HG02884 (cell line): ENCODE measurements around the gene TEKT3.

ENCODE experiments used
- ATAC-seq: cut with Tn5 transposase; IDR thresholded peaks from one replicate; pipeline ENCODE4 v1.9.1; 2021; ENCODE audit warnings: mild to moderate bottlenecking, moderate library complexity; ENCODE audit not compliant: unreplicated experiment

The TEKT3 gene

DNA sequence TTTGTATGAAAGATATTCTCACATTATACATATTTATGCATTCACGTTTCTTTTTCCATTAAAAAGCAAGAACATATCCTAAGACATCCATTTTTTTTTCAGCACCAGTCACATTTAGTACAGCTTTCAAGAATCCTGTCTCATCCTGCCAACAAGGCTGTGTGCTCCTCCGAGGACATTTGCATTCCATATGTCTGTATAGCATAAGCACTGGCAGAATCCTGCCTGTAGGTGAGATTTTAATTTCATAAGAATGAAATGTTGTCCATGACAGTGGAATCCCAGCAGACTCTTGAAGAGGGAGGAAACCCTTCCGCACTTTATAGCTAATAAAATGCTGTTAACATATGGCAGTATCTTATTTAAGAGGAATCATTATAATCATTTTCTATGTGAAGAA, 73.4 kb downstream of the TEKT3 start:
- no peak for ATAC-seq

DNA sequence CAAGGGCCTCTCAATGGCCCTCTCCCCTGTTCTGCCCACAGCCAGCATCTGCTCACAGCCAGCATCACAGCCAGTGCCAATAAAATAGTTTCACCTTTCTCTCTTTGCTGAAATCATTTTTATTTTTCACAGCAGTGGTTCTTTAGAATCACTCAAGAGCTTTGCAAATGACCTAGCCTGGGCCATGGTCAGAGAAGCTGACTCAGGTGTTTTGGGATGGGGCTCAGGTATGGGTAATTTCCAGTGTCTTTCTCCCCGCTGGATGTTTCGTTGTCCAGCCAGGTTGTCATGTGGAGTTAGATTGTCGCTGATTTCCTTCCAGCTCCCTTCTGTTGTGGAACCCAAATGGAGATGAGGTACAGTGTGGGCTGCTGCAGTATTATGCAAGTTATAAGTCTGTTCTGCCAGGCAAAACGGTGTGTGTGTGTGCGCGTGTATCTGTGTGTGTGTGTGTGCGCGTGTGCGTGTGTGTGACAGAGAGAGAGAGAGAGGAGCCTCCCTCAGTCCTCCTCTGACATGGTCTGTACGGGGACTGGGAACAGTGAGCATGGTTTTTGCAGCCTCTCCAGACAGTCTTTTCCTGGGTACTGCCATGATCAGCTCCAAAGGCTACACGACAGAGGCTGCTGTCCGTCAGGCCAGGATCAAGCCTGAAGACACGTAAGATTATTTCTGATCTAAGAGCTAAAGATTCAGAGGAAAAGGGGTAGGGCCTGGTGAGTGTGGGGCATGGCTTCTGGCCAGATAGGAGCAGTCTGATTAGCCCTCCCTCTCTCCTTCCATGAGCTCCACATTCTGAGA, 74.9 kb downstream of the TEKT3 start:
- no peak for ATAC-seq

DNA sequence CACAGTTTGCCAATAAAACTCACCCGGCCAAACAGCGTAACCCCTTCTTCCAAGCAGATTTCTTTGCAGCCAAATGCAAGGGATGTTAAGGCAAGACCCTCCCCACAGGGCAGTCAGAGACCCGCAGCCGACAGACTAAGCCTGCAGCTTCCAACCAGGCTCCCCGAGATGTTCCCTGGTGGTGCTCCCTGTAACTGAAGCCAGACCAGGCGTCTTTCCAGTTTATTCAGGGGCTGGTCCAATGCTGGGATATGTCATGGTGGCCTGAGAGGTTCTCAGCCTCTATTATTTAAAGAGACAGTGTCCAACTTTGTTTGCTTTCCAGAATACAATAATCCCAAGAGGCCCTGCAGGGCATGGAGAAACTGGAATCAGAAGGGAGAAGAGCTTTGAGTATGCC, 76.3 kb downstream of the TEKT3 start, which contains the start of gene PMP22:
Gene PMP22 (minus strand): TSS at position 196 of the 400 bp plus-strand sequence. CDS start 4,599 bp downstream, outside the sequence.
- no peak for ATAC-seq

DNA sequence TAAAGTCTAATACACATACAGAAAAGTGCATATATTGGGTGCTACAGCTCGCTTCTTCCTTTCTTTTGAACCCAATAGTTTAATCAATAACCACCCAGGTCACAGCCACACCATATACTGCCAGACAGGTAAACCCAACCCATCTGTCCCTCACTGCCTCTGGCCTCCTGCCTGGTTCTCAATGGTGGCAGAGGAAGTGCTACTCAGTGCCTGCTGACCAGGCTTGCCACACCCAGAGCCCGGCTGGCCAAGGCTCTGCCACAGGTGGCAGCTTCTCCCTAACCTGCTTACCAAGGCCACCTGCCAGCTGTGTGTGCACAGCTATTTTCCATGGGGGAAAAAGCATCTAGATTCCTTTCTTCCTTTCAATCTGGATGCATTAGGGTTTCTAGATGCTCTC, 76.9 kb downstream of the TEKT3 start:
- no peak for ATAC-seq

DNA sequence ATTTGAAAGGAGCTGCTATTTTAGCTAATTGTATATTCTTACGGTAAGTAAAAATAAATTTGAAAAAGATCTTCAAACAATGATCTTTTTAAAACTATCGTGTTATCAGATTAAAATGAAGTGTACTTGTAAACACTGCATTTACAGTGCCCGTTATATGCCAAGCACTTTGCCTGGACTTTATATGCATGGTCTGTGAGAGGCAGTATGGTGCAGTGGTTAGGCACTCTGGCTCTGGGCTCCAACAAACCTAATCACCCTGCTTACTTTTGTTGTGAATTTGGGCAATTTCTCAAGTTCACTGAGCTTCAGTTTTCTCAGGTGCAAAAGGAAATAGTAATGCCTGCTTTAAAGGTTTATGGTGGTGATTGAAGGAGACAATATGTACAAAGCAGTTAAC, 77.7 kb downstream of the TEKT3 start:
- no peak for ATAC-seq

DNA sequence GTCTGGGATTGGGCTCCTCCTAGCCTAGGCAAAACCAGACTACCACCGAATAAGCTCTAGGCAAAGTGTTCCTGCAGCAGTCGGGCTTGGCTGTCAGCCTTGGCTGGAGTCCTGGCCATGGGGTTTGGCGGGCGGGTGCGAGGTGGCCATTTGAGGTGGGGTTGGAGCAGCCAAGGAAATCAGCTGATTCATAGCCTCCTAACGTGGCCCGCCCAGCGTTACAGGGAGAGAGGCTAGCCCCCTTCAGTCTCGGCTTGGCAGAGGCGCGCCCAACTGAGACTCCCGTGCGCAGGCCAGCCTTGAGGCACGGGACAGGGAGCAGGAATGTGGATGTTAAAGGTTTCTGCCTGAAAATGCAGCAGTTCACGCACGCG, 78.2 kb downstream of the TEKT3 start:
- ATAC-seq, result no peak

DNA sequence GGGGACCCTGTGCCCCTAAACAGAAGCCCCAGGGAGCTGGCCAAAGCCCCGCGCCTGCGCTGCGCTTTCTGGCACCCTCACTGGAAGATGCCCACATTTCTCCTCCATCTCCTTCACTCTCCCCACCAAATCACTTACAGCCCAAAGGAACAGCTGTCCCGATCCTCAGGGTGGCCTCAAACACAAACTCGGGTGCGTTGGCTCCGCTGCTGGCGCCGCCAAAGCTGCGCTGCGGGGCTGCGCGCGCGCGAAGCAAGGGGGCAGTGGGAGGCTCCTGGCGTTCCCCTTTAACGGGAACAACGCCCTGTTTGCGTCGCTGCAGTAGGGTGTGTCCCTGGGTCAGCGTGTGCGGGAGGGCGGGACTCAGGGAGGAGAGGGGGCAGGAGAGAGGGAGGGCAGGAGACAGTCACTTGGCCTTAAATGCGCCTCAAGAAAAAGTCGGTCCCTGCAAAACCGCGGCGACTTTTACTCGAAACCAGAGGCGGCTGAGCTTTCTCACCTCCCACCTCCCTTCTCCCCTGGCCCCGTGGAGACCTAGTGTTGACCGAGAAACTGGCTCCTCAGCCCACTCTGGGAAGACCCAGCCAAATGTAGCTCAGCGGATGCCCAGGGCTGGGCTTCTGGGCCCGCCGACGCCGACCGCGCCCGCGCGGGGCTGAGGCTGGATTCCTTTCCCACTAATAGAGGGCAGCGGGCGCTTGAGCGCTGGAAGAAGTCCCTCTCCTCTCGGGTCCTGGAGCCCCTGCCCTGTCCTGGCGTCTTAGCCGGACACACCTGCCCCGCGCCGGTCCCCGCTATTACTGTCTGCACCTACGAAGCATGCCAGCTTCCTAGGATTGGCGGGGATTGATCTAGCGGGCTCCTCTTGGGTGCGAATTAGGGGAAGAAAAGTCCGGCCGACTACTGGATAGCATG, 78.8 kb downstream of the TEKT3 start:
- ATAC-seq, result no peak

DNA sequence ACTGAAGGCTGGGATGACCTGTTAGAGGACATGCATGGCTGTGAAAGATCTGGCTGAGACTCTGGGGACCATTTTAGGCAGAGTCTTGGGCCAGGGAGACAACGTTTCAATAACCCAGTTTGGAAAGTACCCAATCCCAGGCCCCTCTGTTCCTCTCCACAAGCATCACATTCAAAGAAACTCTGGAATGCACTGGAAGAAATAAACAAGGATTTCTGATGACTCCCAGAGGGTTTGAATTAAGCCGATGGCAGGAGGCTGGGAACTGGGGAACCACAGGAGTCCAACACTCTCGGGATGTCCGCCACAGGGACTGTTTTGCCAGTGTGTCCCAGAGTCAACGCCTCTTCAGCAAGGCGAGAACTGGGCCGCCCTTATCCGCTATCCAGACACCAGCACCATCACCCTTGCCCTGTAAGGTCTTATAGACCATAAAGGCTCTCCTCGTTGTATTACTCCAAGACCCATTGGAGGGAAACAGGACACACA, 79.6 kb downstream of the TEKT3 start:
- no peak for ATAC-seq

DNA sequence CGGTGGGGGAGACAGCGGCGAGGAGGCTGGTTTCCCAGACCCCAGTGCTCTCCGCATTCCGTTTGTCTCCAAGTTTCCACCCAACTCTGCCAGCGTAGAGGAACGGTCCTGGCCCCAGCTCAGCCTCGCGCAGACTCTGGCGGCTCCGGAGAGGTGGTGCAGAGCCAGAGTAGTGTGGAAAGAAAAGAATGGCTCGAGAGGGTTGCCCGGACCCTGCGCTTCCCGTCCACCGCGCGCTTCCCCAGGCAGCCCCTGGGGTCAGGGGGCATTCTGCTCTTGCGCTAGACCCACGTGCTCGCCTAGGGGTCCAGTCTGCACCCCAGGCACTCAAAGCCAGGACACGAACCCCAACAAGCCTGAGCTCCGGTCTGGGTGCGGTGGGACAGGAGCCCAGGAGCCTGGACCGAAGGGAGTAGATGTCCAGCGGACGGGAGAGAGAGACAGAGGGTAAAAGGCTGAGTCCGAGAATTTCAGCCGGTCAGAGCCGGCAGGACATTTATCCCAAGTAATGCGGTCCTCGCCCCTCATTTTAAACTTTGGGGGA, 80.1 kb downstream of the TEKT3 start:
- no peak for ATAC-seq

DNA sequence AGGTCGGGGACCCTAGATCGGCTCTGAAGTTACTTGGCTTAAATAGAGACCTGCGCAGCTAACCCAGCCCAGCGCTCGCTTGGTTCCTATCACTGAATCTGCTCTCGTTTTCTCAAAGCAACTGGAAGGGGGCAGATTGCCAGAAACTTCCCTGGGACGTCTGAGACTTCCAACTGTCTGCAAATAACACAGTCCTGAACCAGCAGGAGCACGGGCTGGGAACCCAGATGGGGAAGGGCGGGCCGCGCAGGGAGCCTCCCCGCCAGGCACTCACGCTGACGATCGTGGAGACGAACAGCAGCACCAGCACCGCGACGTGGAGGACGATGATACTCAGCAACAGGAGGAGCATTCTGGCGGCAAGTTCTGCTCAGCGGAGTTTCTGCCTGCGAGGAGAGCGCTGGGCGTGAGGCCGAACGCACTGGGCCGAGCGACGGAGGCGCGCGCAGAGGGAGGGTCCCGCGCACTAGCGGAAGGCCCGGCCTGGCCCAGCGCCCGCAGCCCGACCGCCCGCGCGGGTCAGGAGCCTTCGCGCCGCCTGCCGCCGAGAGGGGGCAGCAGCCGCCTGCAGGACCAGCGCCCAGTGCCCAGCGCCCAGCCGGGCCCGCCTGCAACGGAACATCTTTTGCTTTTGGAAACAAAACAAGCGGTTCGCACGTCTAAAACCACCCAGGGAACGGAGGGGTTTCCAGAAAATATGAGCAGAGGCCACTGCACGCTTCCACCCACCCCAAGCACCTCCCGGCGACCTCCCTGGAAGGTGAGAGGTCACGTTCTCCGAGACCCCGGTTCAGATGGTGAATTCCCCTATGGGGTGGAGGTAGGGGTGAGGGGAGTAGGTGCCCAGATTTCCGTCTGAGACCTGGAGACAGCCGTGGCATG, 80.8 kb downstream of the TEKT3 start:
- no peak for ATAC-seq

DNA sequence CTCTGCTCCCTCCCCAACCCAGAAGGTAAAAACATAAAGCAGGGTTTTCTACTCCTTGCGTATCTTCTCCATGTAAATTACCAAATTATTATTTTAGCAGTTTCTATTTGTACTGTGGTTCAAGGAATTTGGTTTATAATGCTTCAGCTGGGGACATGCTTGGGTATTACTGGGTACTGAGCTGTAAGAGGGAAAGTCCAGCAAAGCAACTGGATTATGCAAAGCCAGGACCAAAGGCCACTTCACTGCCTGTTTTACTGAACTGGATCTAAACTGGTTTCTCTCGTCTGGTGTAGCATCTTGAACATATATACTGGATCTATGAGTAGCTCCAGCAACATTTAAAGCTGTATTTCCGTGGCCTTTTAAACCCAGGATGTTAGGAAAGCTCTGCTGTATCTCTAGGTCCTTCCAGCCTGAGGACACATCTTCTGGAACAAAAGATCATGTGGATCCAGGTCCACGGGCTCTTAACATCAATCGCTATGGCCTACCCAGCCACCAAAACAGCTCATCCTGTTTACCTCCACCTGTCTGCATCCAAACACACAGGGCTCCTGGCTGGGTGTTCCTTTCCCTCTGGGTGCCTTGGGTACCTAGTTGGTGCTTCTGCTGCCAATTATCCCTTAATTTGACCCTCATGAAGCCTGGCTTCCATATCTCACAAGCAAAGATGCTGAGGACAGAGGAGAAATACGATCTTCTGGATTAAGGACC, 83.4 kb downstream of the TEKT3 start:
- ATAC-seq, result no peak

DNA sequence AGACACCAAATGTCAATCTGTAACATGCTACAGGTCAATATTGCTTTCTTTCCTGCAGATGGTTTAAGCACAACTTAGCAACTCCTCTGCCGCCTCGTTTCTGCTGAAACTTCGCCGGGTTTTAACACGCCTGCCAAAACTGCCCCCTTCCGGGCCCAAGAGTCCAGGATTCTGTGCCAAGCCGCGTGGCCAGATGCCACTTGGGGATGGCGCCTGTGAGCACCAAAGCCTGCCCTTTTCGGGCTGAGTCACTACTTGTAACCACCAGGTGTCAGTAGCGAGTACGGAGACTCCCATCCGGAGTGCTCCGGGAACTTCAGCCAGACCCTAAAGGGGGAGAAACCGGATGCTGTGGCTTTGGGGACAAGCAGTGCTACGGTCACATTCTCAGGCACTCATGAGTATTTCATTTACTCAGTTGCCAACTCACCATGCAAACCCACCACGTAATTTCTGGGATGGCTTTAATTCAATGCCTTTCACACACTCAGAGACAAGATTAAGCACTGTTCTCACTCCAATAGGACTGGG, 84.1 kb downstream of the TEKT3 start:
- ATAC-seq, result peak; percentile 53

DNA sequence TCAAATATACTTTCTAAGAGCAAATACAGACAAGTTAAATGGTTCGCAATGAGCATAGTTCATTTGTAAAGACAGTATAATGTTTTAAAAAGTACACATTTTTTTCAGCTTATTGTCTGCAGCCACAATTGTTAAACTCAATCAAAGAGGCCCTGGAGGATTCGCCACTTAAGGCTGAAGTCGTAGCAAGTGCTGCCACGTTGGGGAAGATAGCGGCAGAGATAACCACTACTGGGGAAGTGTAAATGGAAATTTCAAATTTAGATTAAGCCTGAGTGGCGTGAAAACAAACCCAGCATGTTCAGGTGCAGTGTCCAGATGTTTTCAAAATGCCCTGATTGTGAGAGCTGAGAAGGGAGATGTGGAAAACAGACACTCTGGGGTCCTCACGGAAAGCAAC, 84.7 kb downstream of the TEKT3 start:
- ATAC-seq, result no peak

DNA sequence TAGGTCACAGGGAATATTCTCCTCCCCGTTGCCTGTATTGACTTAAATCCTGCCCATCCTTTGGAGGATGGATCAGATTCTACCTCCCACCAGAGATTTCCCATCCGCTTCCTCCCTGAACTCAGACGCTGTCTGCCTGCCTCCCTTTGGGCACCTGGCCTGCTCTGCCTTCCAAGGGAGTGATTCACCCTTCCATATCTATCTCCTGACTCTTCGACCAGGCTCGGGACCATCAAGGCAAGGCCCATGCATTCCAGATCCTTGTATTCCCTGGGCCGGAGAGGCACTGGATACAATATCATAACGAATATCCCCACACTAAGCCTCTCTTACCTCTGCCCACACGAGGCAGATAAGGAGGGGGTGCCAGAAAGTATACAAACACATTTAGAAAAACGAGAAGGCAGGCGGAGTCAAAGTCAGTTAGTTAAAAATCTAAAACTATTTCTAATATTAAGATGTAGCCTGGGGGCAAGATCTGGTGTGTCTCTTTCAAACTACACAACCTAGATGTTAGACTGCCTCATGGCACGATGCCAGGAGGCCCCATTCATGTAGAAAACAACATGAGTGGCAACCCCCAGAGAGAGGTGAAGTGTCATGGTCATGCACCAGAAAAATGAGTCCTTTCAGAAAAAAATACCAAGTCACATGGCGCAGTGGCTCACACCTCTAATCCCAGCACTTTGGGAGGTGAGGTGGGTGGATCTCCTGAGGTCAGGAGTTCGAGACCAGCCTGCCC, 85.5 kb downstream of the TEKT3 start:
- ATAC-seq, result no peak
